K562 (cell line): ENCODE data around the gene HACE1. TPM values are rescaled to one million over a fixed set of nuclear protein-coding genes. Genes with fewer than 3 reads are reported as not detected.

Experiments
- ARID1B ChIP-seq: fragments of 450-650 bp; IDR thresholded peaks from 2 replicates; pipeline ENCODE4 v1.6.1; 2016; ENCODE audit warnings: antibody characterized with exemption, mild to moderate bottlenecking, inconsistent platforms
- ATF3 ChIP-seq, 2 experiments: fragments of 450-650 bp in 1 of 2; sonication (generic) in 1 of 2; formaldehyde crosslinking in 1 of 2; IDR thresholded peaks in 1 of 2; conservative IDR thresholded peaks in 1 of 2; 2 replicates each; pipeline versions ENCODE4 v1.6.1 to v1.8.1; 2016 to 2023; ENCODE audit warnings: mild to moderate bottlenecking in 2 of 2, moderate library complexity in 2 of 2, inconsistent platforms in 1 of 2, missing genetic modification reagents in 1 of 2
- CXXC5 ChIP-seq: fragments of 250-450 bp; sonication (Bioruptor Pico); IDR thresholded peaks from 2 replicates; pipeline ENCODE4 v1.8.0; 2022; ENCODE audit warnings: inconsistent platforms, mild to moderate bottlenecking, moderate library complexity
- DPF2 ChIP-seq: fragments of 450-650 bp; IDR thresholded peaks from 2 replicates; pipeline ENCODE4 v1.6.1; 2016
- ETV1 ChIP-seq: fragments of 450-650 bp; conservative IDR thresholded peaks from 2 replicates; pipeline ENCODE4 v1.6.1; 2016; ENCODE audit warnings: missing genetic modification characterization, control low read depth, low read depth, missing compliant biosample characterization
- ETV6 ChIP-seq, 3 experiments: fragments of 150-350 bp in 1 of 3; sonication (generic) in 1 of 3; formaldehyde crosslinking in 1 of 3; IDR thresholded peaks; 2 replicates each; pipeline versions ENCODE4 v1.6.1 to v1.8.0; 2014 to 2022; ENCODE audit warnings: borderline replicate concordance in 2 of 3, low read depth in 2 of 3, antibody characterized with exemption in 1 of 3, low read length in 1 of 3, mild to moderate bottlenecking in 1 of 3, missing genetic modification reagents in 1 of 3
- GABPA ChIP-seq: fragments of 200-800 bp; sonication (Bioruptor generic); conservative IDR thresholded peaks from 2 replicates; pipeline ENCODE4 v1.6.1; 2016; ENCODE audit warnings: low read depth, missing genetic modification characterization, missing compliant biosample characterization
- JUN ChIP-seq, 2 experiments: sonication (generic) in 1 of 2; formaldehyde crosslinking in 1 of 2; IDR thresholded peaks; 2 replicates each; pipeline versions ENCODE4 v1.6.1 to v1.8.0; 2012 to 2022; ENCODE audit warnings: borderline replicate concordance in 2 of 2, mild to moderate bottlenecking in 2 of 2, improper control_type of control experiment in 1 of 2, low read depth in 1 of 2, low read length in 1 of 2, missing genetic modification reagents in 1 of 2
- KLF16 ChIP-seq: IDR thresholded peaks from 2 replicates; pipeline ENCODE4 v1.6.1; 2016; ENCODE audit warnings: antibody characterized with exemption
- KLF6 ChIP-seq: fragments of 250-450 bp; sonication (Bioruptor Pico); IDR thresholded peaks from 2 replicates; pipeline ENCODE4 v1.4.0; 2020; ENCODE audit warnings: mild to moderate bottlenecking, moderate library complexity, borderline replicate concordance
- NFE2 ChIP-seq: IDR thresholded peaks from 2 replicates; pipeline ENCODE4 v1.6.1; 2014; ENCODE audit warnings: antibody characterized with exemption, low read depth
- RAD21 ChIP-seq, 2 experiments: fragments of 250-450 bp in 1 of 2; fragments of 450-650 bp in 1 of 2; sonication (Bioruptor Pico) in 1 of 2; formaldehyde crosslinking in 1 of 2; IDR thresholded peaks in 1 of 2; conservative IDR thresholded peaks in 1 of 2; 2 replicates each; pipeline versions ENCODE4 v1.4.0 to v1.8.0; 2020 to 2022; ENCODE audit warnings: mild to moderate bottlenecking in 2 of 2, moderate library complexity in 1 of 2
- RNF2 ChIP-seq: sonication (generic); IDR thresholded peaks from 2 replicates; pipeline ENCODE4 v1.6.1; 2016
- SMARCA4 ChIP-seq: fragments of 450-650 bp; IDR thresholded peaks from 2 replicates; pipeline ENCODE4 v1.6.1; 2016
- SMARCE1 ChIP-seq: fragments of 450-650 bp; IDR thresholded peaks from 2 replicates; pipeline ENCODE4 v1.7.1; 2016; ENCODE audit warnings: mild to moderate bottlenecking
- ZEB2 ChIP-seq: fragments of 450-650 bp; IDR thresholded peaks from 2 replicates; pipeline ENCODE4 v1.6.1; 2016
- polyA plus RNA-seq, 8 experiments: library from polyadenylated mRNA; depleted of rRNA in 4 of 8; stranded (reverse) in 5 of 8; unstranded in 3 of 8; fragments of >200 nt; fragmentation: Nextera tagmentation in 2 of 8; fragmentation: Illumina TruSeq in 1 of 8; extraction: Ambion mirVana in 2 of 8; extraction: Trizol in 1 of 8; gene quantifications; 2 replicates each; pipeline versions ENCODE4 v1.2.1 to v1.2.3, GENCODE V29; 2011 to 2014; ENCODE audit warnings: inconsistent platforms in 1 of 8, missing spikeins in 1 of 8
- total RNA-seq, 7 experiments: library from RNA; depleted of rRNA in 6 of 7; stranded (reverse); fragments of >200 nt in 6 of 7; fragmentation: Illumina TruSeq in 2 of 7; extraction: Trizol in 2 of 7; gene quantifications; 2 replicates each; pipeline versions ENCODE4 v1.2.1 to v1.2.3, GENCODE V29; 2011 to 2021; ENCODE audit warnings: low replicate concordance in 1 of 7

HACE1 gene
- total and polyA plus RNA-seq, 9 of the 15 experiments (the other 6 are each of a cell fraction or from before 2014, with no cell fraction given), result 3.6 to 19.9 (median 9.1) TPM

GRCh38 chr6:104705095-104705707, 154.5 kb downstream of the HACE1 start (continued):
- peak; percentile 97 for TF ChIP-seq ETV1 (tag)
- peak; percentile 85; the same call in 1 of the 2 replicates for TF ChIP-seq SMARCE1
- 0 out of 2 replicates have a peak, but pooled peaks have one; percentile 4 for TF ChIP-seq NFE2
- peak; percentile 63; the same call in 1 of the 2 replicates for TF ChIP-seq ARID1B
- TF ChIP-seq KLF6 (CRISPR knock-in tag), result 0 out of 2 replicates have a peak, but pooled peaks have one; percentile 37
- peak; percentile 27; the same call in 1 of the 2 replicates for TF ChIP-seq SMARCA4
- no peak for TF ChIP-seq KLF16
- TF ChIP-seq ATF3 (IDR thresholded peaks at IDR 0.05), result peak; percentile 57; the same call in 1 of the 2 replicates
- TF ChIP-seq ATF3 (CRISPR knock-in tag; conservative IDR thresholded peaks at IDR 0.05), result no peak
- peak; percentile 96; the same call in 1 of the 2 replicates for TF ChIP-seq RNF2
- TF ChIP-seq RAD21 (CRISPR knock-in tag; conservative IDR thresholded peaks at IDR 0.05 in 1 of 2, IDR thresholded peaks at IDR 0.05 in 1 of 2), result 0 out of 4 replicates have a peak, but pooled peaks of 1 of the 2 experiments have one; percentile 20
- peak; percentile 62 for TF ChIP-seq DPF2
- peak; percentile 56; the same call in 1 of the 2 replicates for TF ChIP-seq JUN (IDR thresholded peaks at IDR 0.05; ENCODE audit: borderline replicate concordance, low read depth, low read length)
- no peak for TF ChIP-seq JUN (CRISPR knock-in tag; IDR thresholded peaks at IDR 0.05; ENCODE audit: borderline replicate concordance)
- 0 out of 2 replicates have a peak, but pooled peaks have one; percentile 55 for TF ChIP-seq ZEB2
- TF ChIP-seq CXXC5, result peak; percentile 50
- peak; percentile 74 for TF ChIP-seq GABPA (tag)
- peak; percentile 34 to 86; a peak in 3 of 4 replicates for TF ChIP-seq ETV6 (IDR thresholded peaks at IDR 0.05; ENCODE audit: borderline replicate concordance in 1 of 2, low read depth in 2 of 2, low read length in 1 of 2)
- no peak for TF ChIP-seq ETV6 (CRISPR knock-in tag; IDR thresholded peaks at IDR 0.05; ENCODE audit: borderline replicate concordance)
